ENCODE results near the gene GRXCR1. TPM values are rescaled to one million over a fixed set of nuclear protein-coding genes. Genes with fewer than 3 reads are reported as not detected.

GRXCR1 gene
- total RNA-seq, 1 experiment from 2014 or later = not detected

- Histone ChIP-seq H3K4me3 (ENCODE audit: low read depth in 2 of 2, low read length in 2 of 2) (no peak overlapping the region), H3K27me3 (ENCODE audit: control insufficient read depth, insufficient read depth, low read length) (no peaks in the 10 kb centered on the region), H3K27ac (ENCODE audit: low read length) (no peak overlapping the region), H3K36me3 (ENCODE audit: control insufficient read depth, insufficient read depth, low read length) (no peaks in the 10 kb centered on the region), H3K9me3 (ENCODE audit: control insufficient read depth, insufficient read depth, low read depth, low read length) (no peaks in the 10 kb centered on the region), H3K4me1 (ENCODE audit: control insufficient read depth, insufficient read depth, low read length) (no peaks in the 10 kb centered on the region)
- TF ChIP-seq TCF7L2 (IDR thresholded peaks at IDR 0.05; ENCODE audit: low read depth, low read length) = no peak
- TF ChIP-seq POLR2AphosphoS5 (IDR thresholded peaks at IDR 0.05; ENCODE audit: low read depth, low read length) = no peak
- no peak for TF ChIP-seq REST (IDR thresholded peaks at IDR 0.05; ENCODE audit: insufficient read depth in 1 of 2, low read depth in 2 of 2, low read length in 1 of 2)
- no peak for TF ChIP-seq SIN3A (IDR thresholded peaks at IDR 0.05; ENCODE audit: borderline replicate concordance, insufficient read depth, low read depth, low read length)
- TF ChIP-seq CTCF (IDR thresholded peaks at IDR 0.05) = no peak
- intact Hi-C loops (cut with micrococcal nuclease; ENCODE audit: unreplicated experiment) = no loop called here
- DNase-seq (ENCODE audit: low read depth, low spot score) = no peak
- in situ Hi-C loops (cut with HindIII; ENCODE audit: low pct_unique_long_range_greater_than_20kb, low sequenced_read_pairs) = no loop called here
- POLR2A ChIA-PET = no interaction called here
- ATAC-seq = no peak
- CTCF ChIA-PET = no interaction called here
- no TSS peak for BruUV-seq (replicated peaks)
These were observed 13.1 kb downstream of the GRXCR1 start for GRCh38 chr4:42905591-42905990.

GRCh38 chr4:42906341-42906740 is 13.8 kb downstream of the GRXCR1 start:
- ChIA-PET CTCF (no interaction called here), POLR2A (no interaction called here)
- Histone ChIP-seq H3K36me3 (ENCODE audit: control insufficient read depth, insufficient read depth, low read length) (no peaks in the 10 kb centered on the region), H3K9me3 (ENCODE audit: control insufficient read depth, insufficient read depth, low read depth, low read length) (no peaks in the 10 kb centered on the region), H3K4me1 (ENCODE audit: control insufficient read depth, insufficient read depth, low read length) (no peaks in the 10 kb centered on the region), H3K4me3 (ENCODE audit: low read depth in 2 of 2, low read length in 2 of 2) (no peak overlapping the region), H3K27ac (ENCODE audit: low read length) (no peak overlapping the region), H3K27me3 (ENCODE audit: control insufficient read depth, insufficient read depth, low read length) (no peaks in the 10 kb centered on the region)
- intact Hi-C loops (cut with micrococcal nuclease; ENCODE audit: unreplicated experiment) = no loop called here
- TF ChIP-seq CTCF (IDR thresholded peaks at IDR 0.05) (no peak), TCF7L2 (IDR thresholded peaks at IDR 0.05; ENCODE audit: low read depth, low read length) (no peak), REST (IDR thresholded peaks at IDR 0.05; ENCODE audit: insufficient read depth in 1 of 2, low read depth in 2 of 2, low read length in 1 of 2) (no peak), SIN3A (IDR thresholded peaks at IDR 0.05; ENCODE audit: borderline replicate concordance, insufficient read depth, low read depth, low read length) (no peak), POLR2AphosphoS5 (IDR thresholded peaks at IDR 0.05; ENCODE audit: low read depth, low read length) (no peak)
- no peak for ATAC-seq
- DNase-seq (ENCODE audit: low read depth, low spot score) = no peak
- in situ Hi-C loops (cut with HindIII; ENCODE audit: low pct_unique_long_range_greater_than_20kb, low sequenced_read_pairs) = no loop called here
- no TSS peak for BruUV-seq (replicated peaks)

Measured in Panc1 (cell line).